NCI-H748 (cell line): Measurements from ENCODE around the gene MTURN.

Experiments
- DNase-seq: peaks from one replicate; lab custom pipeline; 2025; ENCODE audit not compliant: unreplicated experiment; lab: John Stamatoyannopoulos, UW

The MTURN gene

DNA sequence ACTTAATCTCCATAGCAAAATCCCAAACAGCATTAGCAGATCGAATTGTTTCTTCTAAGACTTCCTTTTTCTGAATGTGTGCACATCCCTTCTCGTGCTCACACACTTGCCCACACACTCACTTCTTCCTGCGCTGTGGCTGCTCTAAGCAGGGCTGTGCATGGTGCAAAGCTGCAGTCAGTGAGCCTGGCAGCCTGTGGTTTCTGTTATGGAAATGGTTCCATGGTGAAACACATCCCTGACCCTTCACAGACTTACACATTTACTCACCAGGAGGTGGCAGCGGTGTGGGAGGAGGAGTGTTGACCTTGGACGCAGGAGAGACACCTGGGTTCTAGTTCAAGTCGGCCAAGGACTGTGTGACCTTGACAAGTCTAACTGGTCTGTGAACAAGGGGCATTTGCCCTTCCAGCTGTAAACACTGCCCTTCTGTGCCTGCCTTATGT lies 24.9 kb downstream of the MTURN start:
- peak; percentile 31 for DNase-seq

DNA sequence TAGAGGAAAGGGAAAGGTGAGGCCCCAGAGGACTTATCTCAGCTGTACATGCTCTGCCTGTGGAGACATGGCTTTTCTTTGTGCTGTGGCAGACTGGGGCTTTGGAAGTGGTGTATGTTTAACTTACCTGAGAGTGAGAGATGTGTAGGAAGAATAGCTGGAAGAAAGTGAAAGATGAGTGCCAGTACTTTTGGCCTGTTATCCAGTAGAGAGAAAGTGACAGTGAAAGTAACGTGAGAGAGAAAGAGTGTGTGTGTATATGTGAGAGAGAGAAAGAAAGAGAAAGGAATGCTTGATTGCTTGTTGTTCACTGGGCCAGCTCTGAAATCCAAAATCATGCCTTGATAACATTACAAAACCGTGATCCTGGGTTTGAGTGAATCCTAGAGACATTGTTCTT lies 25.5 kb downstream of the MTURN start:
- DNase-seq = no peak

GRCh38 chr7:30162133-30162532 lies 27.3 kb downstream of the MTURN start:
- DNase-seq = no peak

- peak; percentile 97 for DNase-seq
Observed at GRCh38 chr7:30162622-30163124, 27.9 kb downstream of the MTURN start.

- DNase-seq = peak; percentile 86
Observed at GRCh38 chr7:30163231-30163894, 28.6 kb downstream of the MTURN start.

DNA sequence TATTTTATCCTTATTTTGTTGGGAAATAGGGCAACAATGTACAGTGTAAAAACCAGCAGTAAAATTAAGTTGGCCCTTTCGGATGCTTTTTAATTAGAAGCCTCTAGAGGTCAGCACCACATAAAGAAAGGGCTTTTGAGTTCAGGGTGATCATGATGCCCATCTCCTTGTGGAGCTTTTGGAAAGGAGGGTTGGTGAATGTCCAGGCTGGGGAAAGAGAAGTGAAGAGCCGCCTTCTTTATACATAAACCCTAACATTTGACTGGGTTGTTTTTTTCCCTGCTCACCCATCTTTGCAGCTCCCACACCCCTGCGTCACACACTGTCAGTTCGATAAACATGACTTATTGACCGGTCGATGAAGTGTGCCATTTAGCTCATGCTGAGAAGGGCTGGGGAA lies 29.8 kb downstream of the MTURN start:
- peak; percentile 73 for DNase-seq

GRCh38 chr7:30165590-30165989 lies 30.8 kb downstream of the MTURN start:
- no peak for DNase-seq

DNA sequence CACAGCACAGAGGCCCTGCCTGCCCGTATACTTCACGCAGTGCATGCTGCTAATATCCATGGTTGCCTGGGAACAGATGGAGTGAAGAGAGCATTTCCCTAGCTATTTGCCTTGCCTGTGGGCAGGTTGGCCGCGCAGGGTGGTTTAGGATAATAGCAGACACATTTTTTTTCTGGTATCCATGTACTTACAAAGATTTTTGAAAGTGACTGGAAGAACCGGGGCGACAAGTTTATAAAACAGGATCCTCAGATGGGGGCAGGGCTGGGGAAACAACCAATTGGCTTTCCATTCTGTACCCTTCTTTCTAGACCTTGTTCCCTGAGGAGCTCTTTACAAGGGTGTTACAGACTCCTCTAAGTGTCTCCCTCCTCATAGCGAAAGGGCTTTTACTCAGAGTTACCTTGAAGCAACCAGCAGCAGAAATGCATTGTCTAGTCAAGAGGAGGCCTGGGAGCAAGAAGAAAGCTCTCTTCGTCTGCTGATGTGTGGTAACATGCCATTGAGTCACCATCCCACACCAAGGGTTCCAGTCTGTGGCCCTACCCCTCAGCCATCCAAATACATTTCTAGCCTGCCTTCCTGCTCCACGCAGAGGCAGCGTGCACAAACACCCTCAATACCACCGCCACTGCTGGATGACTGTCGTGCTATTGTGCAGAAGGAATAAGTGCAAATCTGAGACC lies 31.5 kb downstream of the MTURN start:
- DNase-seq = peak; percentile 30

DNA sequence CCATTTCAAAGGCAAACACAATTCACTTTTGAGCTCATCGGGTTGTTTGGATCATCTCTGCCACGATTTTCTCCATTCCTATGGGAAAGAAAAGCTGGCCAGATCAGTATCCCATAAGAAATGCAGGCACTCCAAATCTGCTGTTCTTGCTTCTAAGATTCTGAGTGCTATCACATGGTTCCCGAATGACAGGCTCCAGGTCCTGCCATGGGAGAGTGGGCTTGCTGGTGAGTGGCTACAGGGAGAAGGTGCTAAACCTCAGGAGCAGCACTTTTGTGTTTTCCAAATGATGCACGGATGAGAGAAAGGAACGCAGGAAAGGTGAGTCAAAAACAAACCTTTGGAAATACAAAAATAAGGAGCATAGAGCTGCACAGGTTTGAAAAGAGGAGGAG lies 32.1 kb downstream of the MTURN start:
- DNase-seq = no peak

DNA sequence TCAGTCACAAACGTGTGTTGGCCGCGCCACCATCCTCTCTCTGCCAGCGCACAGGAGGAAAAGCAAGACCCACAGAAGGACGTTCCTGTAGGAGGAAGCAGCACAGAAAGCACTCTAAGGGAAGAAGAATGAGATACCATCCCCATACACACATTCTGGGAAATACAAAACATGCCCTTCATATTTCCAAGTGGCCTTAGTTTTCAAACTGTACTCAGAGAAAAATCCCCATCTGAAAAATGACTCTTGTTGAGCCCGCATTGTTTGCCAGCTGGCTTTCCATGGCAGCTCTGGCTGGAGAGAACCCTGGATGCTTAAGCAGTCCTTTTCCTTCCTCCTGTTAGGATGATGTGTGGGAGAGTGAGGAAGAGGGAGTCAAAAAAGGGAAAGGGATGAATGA lies 33.1 kb downstream of the MTURN start:
- DNase-seq = no peak

GRCh38 chr7:30168835-30169573 lies 34.2 kb downstream of the MTURN start:
- DNase-seq = no peak

- no peak for DNase-seq
Observed at GRCh38 chr7:30169579-30169978, 34.8 kb downstream of the MTURN start.

DNA sequence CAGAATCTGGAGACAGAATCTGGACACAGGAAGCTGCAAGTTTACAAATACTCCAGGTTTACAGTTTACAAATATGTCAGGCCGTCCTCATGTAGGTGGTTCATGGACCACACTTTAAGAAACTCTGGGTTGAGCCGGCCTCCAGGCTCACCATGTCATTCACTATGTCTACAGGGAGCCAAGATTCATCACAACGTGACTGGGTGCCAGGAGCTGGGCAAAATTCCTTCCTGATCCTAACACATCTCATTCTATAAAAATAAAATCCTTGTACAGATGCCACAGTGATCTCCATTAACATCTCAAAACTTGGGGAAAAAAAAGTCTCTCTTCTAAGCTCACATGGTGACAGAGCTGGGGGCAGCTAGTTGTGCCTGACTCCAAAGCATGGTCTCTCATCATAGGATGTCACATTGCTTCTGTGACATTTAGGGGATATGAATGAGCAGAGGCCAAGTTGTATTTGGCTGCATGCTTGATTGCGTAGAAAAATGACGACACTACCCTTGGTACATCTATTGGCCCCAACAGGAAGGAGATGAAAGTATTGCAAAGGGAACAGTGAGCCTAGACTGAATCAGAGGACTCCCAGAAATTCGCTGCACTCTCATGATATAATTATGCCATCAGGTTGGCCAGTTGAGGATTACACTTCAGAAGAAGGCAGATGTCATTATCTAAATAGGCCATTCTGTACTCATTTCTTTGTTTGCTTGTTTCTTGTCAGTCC lies 35.9 kb downstream of the MTURN start:
- no peak for DNase-seq

- DNase-seq = no peak
Observed at GRCh38 chr7:30171766-30172447, 37.1 kb downstream of the MTURN start.

DNA sequence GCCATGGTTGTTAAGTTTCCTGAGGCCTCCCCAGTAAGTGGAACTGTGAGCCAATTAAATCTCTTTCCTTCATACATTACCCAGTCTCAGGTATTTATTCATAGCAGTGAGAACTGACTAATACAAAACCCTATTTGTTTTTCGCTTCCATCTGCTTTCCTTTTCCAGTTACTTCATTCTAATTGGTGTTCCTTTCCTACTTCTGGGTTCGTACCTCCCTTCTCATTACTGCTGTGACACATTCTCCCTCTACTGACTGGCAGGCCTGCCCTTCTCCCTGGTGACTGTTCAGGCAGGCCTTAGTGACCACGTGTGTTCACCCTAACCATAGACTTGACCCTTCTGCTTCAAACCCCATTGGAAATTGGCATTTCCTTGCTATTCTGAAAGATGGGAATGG lies 37.7 kb downstream of the MTURN start:
- no peak for DNase-seq

DNA sequence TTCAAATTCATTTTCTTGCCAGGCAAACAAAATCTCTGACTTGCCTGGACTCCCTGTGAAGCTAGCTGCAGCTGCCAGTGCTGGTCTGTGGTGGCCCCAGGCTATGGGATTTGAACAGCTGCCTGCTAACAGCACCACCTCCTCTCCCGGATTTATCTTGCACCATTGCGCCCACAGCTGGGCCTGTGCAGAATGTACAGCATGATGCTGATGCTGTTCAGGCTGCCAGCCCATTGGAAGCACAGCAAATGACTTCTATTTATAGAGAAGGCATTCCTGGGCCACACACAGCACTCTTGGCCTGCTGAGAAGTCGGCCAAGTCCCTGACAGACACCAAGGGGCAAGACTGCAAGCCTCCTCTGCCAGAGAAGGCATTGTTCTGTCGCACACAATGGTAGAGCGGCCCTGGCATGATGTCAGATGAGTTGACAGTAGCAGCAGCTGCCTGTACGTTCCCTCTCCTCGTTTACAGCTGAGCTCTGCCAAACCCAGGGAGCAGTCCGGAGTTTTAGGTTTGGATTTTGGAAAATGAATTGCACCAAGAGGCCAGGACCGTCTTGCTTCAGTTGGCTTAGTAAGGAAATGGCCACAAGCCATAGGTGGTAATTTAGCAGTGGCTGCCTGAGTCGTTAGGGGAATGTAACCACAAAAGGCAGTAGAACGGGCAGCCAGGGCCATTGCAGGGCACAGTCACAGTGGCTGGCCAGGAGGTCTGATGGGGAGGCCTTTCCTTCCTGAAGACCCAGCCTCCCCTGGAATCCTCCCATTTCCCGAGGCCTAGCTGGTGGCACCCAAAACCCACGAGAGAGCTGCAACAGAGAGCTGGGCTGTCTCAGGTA lies 38.5 kb downstream of the MTURN start:
- peak; percentile 85 for DNase-seq

DNA sequence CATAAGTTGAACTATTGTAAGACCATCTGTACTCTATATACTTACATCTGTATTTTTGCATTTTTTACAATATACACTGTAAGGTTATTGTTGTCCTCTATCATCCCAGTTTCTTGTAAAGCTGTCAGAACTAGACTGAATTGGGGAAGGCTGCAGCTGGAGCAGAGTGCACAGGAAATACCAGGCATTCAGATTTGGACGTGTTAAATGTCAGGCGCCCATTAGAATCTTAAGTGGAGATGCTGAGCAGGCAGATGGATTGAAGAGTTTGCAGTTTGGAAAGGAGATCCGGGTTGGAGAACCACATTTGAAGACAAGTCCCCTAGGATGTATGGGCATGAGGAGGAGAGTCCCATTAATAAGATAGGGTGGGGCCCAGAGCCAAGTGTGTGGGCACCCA lies 40.4 kb downstream of the MTURN start:
- DNase-seq = no peak

GRCh38 chr7:30175636-30176147 lies 40.9 kb downstream of the MTURN start:
- no peak for DNase-seq

GRCh38 chr7:30176463-30177109 lies 41.8 kb downstream of the MTURN start:
- no peak for DNase-seq
